GM12801 (cell line): ENCODE data around the gene ATXN7L1.

Experiments
- CTCF ChIP-seq: IDR thresholded peaks from one replicate; pipeline ENCODE4 v1.5.1; 2011; ENCODE audit warnings: control low read depth; ENCODE audit not compliant: insufficient read length; ENCODE audit errors: extremely low read depth

ATXN7L1 gene

DNA sequence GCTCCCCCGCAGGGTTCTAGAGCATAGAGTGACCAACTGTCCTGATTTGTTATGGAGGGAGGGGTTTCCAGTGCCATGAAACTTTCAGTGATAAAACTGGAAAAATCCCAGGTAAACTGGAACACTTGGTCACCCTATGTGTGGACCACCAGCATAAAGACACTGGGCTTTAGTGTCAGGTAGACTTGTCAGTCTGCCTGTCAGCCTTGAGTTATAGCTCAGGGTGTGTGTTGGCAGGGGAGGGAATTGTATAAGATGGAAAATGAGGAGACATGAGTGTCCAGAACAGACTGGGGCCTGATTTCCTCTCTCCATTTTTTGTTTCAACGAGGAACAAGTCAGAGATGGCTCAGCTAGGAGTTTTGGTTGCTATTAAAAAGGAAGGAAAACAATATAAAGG lies 284.9 kb downstream of the ATXN7L1 start:
- TF ChIP-seq CTCF: no peak

GRCh38 chr7:105590793-105591192 lies 285.6 kb downstream of the ATXN7L1 start:
- no peak for TF ChIP-seq CTCF

DNA sequence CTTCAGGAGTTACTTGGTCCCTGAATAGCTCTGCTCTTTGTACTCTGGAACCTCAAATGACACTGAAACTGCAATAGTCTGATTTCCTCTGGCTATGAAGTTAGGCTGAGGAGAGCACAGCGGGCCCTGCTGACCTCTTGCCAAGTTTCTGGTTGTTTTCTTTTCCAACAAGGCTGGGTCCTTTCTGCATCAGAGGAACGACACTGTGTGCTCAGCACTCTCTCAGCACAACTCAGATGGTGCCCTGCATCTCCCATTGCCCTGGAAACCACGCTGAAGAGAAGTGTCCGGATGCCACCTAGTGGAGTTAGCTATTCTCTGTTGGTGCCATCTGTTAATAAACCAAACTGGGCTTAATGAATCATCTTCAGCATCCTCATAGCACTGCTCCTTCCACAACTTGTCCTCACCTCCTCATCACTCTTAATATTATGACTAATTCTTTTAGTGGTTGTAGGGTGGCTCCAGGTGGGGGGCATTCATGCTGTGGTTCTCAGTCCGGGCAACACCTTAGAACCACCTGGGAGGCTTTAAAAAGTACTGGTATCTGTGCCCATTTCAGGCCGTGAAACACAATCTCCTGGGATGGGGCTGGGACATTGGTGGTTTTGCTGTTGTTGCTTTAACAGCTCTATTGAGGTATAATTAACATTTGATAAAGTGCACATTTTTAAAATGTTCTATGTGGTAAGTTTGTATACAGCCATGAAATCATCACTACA lies 286.9 kb downstream of the ATXN7L1 start:
- TF ChIP-seq CTCF: no peak

- no peak for TF ChIP-seq CTCF
Observed at GRCh38 chr7:105587909-105588635, 288.3 kb downstream of the ATXN7L1 start.

GRCh38 chr7:105585850-105586500 lies 290.4 kb downstream of the ATXN7L1 start:
- no peak for TF ChIP-seq CTCF

DNA sequence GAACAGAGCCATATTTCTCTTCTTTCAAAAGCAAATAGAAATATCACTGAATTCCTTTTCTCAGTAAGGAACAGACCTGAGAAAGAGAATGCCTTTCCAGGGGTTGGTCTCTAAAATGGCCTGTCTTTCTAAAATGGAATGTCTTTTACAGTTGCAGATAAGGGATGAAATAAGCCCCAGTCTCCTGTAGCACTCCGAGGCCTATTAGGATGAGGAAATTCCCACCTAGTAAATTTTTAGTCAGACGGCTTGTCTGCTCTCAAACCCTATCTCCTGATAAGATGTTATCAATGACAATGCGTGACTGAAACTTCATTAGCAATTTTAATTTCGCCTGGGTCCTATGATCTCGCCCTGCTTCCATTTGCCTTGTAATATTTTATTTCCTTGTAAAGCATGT lies 292.2 kb downstream of the ATXN7L1 start:
- TF ChIP-seq CTCF: no peak

DNA sequence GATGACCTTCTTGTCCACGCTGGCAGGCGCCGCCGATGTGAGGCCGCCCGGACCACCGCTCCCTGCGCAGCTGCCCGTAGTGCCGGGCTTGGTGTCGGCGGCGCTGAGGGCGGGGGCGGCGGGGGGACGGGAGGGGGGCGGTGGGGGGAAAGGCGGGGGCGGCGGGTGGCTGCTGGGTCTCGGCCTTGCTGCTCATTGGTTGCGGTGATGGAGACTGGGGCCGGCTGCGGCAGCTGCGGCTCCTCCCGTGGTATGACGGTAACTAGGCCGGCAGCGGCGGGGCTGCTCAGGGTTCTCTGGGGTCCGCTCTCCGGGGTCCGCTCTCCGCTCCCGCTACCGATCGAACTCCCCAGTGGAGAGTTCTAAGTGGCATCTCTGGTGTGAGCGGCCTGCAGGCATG lies 293.3 kb downstream of the ATXN7L1 start:
- TF ChIP-seq CTCF: no peak
